GM21825 (cell line): ENCODE measurements around the gene SEMA7A.

Experiments
- ATAC-seq: cut with Tn5 transposase; IDR thresholded peaks from one replicate; pipeline ENCODE4 v1.9.1; 2021; ENCODE audit warnings: mild to moderate bottlenecking, moderate library complexity; ENCODE audit not compliant: unreplicated experiment

The SEMA7A gene

GRCh38 chr15:74451861-74452835 lies 18.4 kb upstream of the SEMA7A start:
- ATAC-seq, result no peak

- no peak for ATAC-seq
Observed at GRCh38 chr15:74451322-74451721, 17.6 kb upstream of the SEMA7A start.

- no peak for ATAC-seq
Observed at GRCh38 chr15:74449643-74450205, 16.0 kb upstream of the SEMA7A start.

- ATAC-seq, result no peak
Observed at GRCh38 chr15:74449095-74449494, 15.3 kb upstream of the SEMA7A start.

DNA sequence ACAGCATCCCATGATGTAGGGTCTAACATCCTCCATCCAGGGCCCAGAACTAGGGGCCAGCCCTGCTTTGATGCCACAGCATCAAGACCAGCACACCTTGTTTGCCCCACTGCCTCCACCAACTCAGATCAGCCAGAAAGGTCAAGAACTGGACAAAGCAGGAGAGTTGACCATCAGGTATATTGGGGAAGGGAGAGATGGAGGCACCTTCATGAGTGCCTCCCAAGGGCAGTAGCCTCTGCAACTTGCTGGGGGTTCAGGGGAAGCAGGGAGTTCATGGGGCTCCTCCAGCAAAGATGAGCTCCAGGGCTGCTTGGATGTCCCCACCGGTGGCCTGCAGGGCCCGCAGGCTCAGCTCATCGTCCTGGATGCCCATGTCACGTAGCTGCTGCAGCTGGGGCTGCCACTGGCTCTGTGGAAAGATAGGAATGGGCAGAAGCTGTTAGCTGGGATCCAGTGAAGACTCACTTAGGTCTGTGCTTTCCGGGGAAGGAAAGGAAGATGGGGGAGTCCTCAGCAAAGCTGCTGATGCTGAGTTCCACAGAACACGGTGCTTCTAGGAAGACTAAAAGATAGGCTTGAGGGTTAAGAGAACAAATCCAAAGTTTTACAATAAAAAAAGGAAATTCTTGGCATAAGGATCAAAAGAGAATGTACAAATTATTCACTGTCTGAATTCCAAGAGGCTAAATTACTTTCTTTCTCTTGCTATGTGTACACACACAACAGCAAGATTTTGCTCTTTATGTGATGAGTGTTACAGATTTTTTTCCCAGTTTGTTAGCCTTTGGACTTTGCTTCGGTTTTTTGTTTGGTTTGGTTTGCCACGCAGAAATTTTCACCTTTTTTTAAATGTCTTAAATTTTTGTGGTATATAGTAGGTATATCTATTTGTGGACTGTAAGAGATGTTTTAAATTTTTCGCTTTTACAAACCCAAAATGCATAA lies 12.3 kb upstream of the SEMA7A start:
- no peak for ATAC-seq

GRCh38 chr15:74444106-74445062 lies 10.6 kb upstream of the SEMA7A start:
- ATAC-seq, result no peak

GRCh38 chr15:74443100-74443909 lies 9.5 kb upstream of the SEMA7A start:
- ATAC-seq, result no peak

GRCh38 chr15:74442604-74443003 lies 8.8 kb upstream of the SEMA7A start:
- ATAC-seq, result no peak

DNA sequence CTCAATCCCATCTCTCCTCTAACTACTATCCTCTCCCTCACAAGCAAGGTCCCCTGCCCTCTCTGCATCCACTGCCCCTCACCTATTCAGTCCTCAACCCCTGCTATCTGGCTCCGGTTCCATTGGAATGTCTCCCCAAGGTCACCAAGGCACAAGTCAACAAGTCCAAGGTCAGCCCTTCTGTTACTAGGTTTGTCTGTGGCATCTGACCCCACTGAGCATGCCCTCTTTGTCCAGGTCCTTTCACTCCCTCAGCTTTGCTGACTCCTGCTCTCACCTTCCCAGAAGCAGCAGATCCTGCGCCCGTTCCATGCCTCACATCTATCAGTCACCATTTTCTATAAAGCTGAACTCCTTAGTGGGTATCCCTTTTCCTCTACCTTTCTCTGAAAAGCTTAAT lies 8.3 kb upstream of the SEMA7A start:
- ATAC-seq, result no peak

GRCh38 chr15:74441248-74441941 lies 7.6 kb upstream of the SEMA7A start:
- no peak for ATAC-seq

GRCh38 chr15:74438721-74439316 lies 5.1 kb upstream of the SEMA7A start:
- ATAC-seq, result peak; percentile 45

DNA sequence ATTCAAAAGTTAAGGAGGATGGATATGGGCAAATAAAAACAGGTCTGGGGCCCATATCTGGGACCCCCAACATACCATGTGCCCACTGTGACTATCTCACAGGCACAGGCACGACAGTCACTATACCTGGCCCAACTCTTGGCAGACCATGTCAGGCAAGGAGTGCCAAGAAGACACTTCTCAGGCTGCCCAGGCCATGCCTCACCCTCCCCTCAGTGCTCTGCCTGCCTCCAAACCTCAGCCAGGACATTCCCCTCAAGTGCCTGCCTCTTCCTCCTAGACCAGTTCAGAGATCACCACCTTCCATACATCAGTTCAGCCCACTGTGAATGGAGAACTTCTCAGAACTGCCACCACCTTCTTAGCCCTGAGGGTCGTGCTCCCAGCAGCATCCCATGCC lies 4.4 kb upstream of the SEMA7A start:
- ATAC-seq, result no peak

- ATAC-seq, result no peak
Observed at GRCh38 chr15:74434263-74435136, 742 bp upstream of the SEMA7A start.

DNA sequence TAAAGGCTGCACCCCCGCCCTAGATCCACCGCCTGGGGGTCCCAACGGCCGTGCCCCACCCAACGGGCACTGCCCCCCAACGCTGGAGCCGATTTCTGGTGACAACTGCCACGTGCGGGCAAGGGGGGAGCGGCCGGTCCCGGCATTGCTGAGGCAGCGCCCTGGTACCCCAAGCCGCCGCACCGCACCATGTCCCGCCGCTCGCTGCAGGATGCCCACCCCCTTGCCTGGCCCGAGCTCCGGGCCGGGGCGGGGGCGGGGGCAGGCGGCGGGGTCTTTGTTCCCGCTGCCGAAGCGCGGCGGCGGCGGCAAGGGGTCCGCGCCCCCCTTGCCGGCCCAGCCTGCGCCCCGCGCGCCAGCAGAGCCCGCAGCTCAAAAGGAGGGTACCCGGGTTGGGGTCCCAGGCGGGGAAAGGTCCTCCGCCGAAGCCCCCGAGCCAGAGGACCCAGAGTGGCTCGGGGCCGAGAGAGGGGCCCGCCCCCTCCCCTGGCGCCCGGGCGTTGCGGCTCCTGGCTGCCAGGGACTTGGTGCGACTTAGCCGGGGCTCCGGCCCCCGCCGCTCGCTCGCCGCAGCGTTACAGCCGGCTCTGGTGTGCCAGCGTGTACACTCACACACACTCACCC lies 678 bp downstream of the SEMA7A start:
- ATAC-seq, result peak; percentile 10

DNA sequence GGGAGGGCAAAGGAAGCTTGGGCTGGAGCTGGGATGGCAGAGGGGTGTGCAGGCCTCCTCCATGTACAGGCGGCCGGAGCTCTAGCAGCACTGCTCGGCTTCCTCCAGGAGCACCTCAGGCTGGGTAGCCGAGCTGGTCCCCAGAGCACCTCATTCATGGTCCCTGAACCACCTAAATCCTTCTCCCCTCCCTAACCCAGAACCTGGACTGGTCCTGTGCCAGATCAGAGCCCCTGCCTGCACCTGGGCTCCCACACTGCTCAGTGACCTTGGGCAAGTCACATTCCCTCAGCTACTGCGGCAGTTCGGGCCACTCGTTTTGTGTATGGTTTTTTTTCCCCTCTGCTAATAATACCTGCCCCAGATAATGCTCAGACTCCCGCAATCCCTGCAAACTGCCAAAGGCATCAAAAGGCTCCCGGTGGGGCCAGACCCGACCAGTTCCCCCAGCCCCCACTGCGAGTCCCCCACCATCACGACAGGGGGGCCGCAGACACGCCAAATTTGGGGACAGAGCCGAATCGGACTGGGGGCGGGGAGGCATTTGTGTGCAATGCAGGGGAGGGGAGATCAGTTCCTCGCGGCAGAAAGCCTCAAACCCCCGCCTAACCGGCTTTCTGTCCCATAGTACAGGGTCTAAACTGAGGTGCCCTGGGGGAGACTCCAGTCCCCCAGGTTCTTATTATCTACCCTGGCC lies 1.3 kb downstream of the SEMA7A start:
- no peak for ATAC-seq

DNA sequence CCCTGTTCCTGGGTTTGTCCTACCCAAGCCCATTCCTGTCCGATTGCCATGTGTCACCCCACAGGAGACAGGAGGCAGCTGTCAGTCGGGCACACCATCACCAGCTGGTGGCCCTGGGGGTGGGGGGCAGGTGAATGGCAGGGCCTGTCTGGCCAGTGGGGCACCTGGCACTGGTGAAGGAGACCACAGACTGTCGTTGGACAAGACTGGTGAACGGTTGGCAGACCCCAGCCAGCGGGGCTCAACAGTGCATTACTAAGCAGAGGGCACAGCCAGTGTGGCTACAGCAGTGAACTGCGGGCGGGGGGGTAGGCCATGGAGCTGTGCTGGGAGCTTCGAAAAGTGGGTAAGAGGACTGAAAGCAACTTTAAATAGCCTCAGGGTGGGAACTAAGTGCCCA lies 2.1 kb downstream of the SEMA7A start:
- ATAC-seq, result no peak
